Adrenal gland (tissue), 12 donors: Measurements from ENCODE around the gene XPOT. TPM values are rescaled to one million over a fixed set of nuclear protein-coding genes. Genes with fewer than 3 reads are reported as not detected.

Source experiments
- DNase-seq, 7 donors: peaks; one replicate each; pipeline ENCODE4 v3.0.0-alpha.2; 2019 to 2020
- H3K27ac ChIP-seq, 5 donors: fragments of 200-600 bp; sonication (generic) in 4 of 5; 1 replicate in 3 of 5; 2 replicates in 2 of 5; pipeline versions ENCODE4 v1.5.1 to v1.8.0; 2016 to 2020; ENCODE audit warnings: mild to moderate bottlenecking in 1 of 5
- H3K27me3 ChIP-seq: fragments of 200-600 bp; 2 replicates; pipeline ENCODE4 v1.8.0; 2021
- H3K36me3 ChIP-seq, 2 donors: fragments of 200-600 bp; replicated peaks in 1 of 2; 1 replicate in 1 of 2; 2 replicates in 1 of 2; pipeline versions ENCODE4 v1.5.1 to v1.8.0; 2018 to 2022
- H3K4me1 ChIP-seq, 2 donors: fragments of 200-600 bp; replicated peaks in 1 of 2; 1 replicate in 1 of 2; 2 replicates in 1 of 2; pipeline versions ENCODE4 v1.5.1 to v1.8.0; 2018 to 2021
- H3K4me3 ChIP-seq, 4 donors: fragments of 200-600 bp; sonication (generic) in 3 of 4; one replicate each; pipeline ENCODE4 v1.5.1; 2016 to 2018
- H3K9me3 ChIP-seq, 3 donors: fragments of 200-600 bp; sonication (generic) in 1 of 3; replicated peaks in 1 of 3; 1 replicate in 2 of 3; 2 replicates in 1 of 3; pipeline versions ENCODE4 v1.5.1 to v1.8.0; 2016 to 2021
- CTCF ChIP-seq, 6 experiments: fragments of 450-650 bp in 4 of 6; fragments of 200-600 bp in 2 of 6; sonication (generic) in 1 of 6; IDR thresholded peaks; 1 replicate in 5 of 6; 2 replicates in 1 of 6; pipeline versions ENCODE4 v1.5.1 to v1.8.0; 2016 to 2021; ENCODE audit warnings: antibody characterized with exemption in 6 of 6, mild to moderate bottlenecking in 2 of 6, moderate library complexity in 1 of 6
- POLR2A ChIP-seq, 2 donors: fragments of 450-650 bp; IDR thresholded peaks; one replicate each; pipeline ENCODE4 v1.6.1; 2017; ENCODE audit warnings: antibody characterized with exemption in 2 of 2, mild to moderate bottlenecking in 2 of 2, moderate library complexity in 1 of 2
- WGBS, 4 donors: extraction: QIAGEN DNeasy Blood & Tissue Kit in 2 of 4; methylation state at CpG; one replicate each; pipeline versions ENCODE4 v1.1.5 to v1.1.7; 2013 to 2017; 5-methylcytosine and 5-hydroxymethylcytosine counted together
- intact Hi-C, 2 donors: fragments of 100-400 bp; cut with DNase I; formaldehyde crosslinking; loops; one replicate each; pipeline versions ENCODE4 v1.14.1 to v1.15.0; 2022 to 2023
- polyA plus RNA-seq, 3 donors: library from polyadenylated mRNA; stranded (reverse); fragments of 200-250 nt in 2 of 3; fragments of 350-450 nt in 1 of 3; fragmentation: Illumina TruSeq in 1 of 3; extraction: RNeasy Lipid Tissue Mini Kit (QIAGEN cat#74804) in 1 of 3; gene quantifications; one replicate each; pipeline ENCODE4 v1.2.3, GENCODE V29; 2013 to 2014
- total RNA-seq, 9 donors: library from RNA; depleted of rRNA in 4 of 9; stranded (reverse); fragments of >200 nt in 4 of 9; fragments of 120-200 nt in 1 of 9; fragmentation: NEBNext Ultra II Directional in 1 of 9; extraction: Animal tissue kit (Norgen Biotek cat#: 25700) in 1 of 9; gene quantifications; one replicate each; pipeline versions ENCODE4 v1.1.0 to v1.2.4, GENCODE V29; 2013 to 2023
- donor health status: healthy with polysubstance abuse.
- donor health status: Bipolar disorder and iron deficiency.
- donor health status: DM: yes; HTN: yes; CAD: no.
- donor health status: DM: no; HTN: no; CAD: no.
- donor health status: DM: no; HTN: no; CAD: no.
- donor health status: DM: yes; HTN: yes; CAD: no.

Gene XPOT
- total and polyA plus RNA-seq, 12 donors = 12.4 to 59.6 (median 45.2) TPM

- H3K4me1 ChIP-seq = no peaks in the 10 kb centered on the region
- TF ChIP-seq CTCF (IDR thresholded peaks at IDR 0.05) = no peak
- TF ChIP-seq POLR2A (IDR thresholded peaks at IDR 0.05) = no peak
- no peaks in the 10 kb centered on the region for H3K9me3 ChIP-seq
- DNase-seq = no peak
- no peak overlapping the region for H3K4me3 ChIP-seq
- intact Hi-C loops = no loop called here
- WGBS, 4 donors = 84 to 88% (median 86%) methylated on average over 5 of the region's 5 CpGs
- no peaks in the 10 kb centered on the region for H3K27me3 ChIP-seq
- no peak overlapping the region for H3K27ac ChIP-seq
- H3K36me3 ChIP-seq = peaks cover 0 to 90% of the 10 kb centered on the region in 2 donors
Measured at GRCh38 chr12:64494998-64495729, 91.0 kb downstream of the XPOT start.

GRCh38 chr12:64496839-64497400, 92.7 kb downstream of the XPOT start:
- Histone ChIP-seq H3K9me3 (no peaks in the 10 kb centered on the region), H3K27me3 (no peaks in the 10 kb centered on the region), H3K4me3 (no peak overlapping the region), H3K36me3 (peaks cover 0 to 83% of the 10 kb centered on the region in 2 donors), H3K4me1 (no peaks in the 10 kb centered on the region), H3K27ac (no peak overlapping the region)
- TF ChIP-seq CTCF (IDR thresholded peaks at IDR 0.05) = no peak
- TF ChIP-seq POLR2A (IDR thresholded peaks at IDR 0.05) = no peak
- intact Hi-C loops = no loop called here
- no peak for DNase-seq
- 95 to 99% (median 96%) methylated on average over 2 of the region's 2 CpGs for WGBS, 4 donors

GRCh38 chr12:64497484-64497883, 93.3 kb downstream of the XPOT start:
- WGBS, 4 donors = 90 to 96% (median 93%) methylated on average over 1 of the region's 1 CpG
- peaks cover 0 to 80% of the 10 kb centered on the region in 2 donors for H3K36me3 ChIP-seq
- intact Hi-C loops = no loop called here

GRCh38 chr12:64497903-64498302, 93.7 kb downstream of the XPOT start:
- no peak for DNase-seq
- no peaks in the 10 kb centered on the region for H3K9me3 ChIP-seq
- TF ChIP-seq CTCF (IDR thresholded peaks at IDR 0.05) (no peak), POLR2A (IDR thresholded peaks at IDR 0.05) (no peak)
- peaks cover 0 to 80% of the 10 kb centered on the region in 2 donors for H3K36me3 ChIP-seq
- no peak overlapping the region for H3K4me3 ChIP-seq
- no peak overlapping the region for H3K27ac ChIP-seq
- 84 to 96% (median 91%) methylated on average over 1 of the region's 1 CpG for WGBS, 4 donors
- H3K4me1 ChIP-seq = no peaks in the 10 kb centered on the region
- intact Hi-C loops = no loop called here
- H3K27me3 ChIP-seq = no peaks in the 10 kb centered on the region

More at GRCh38 chr12:64497484-64497883, 93.3 kb downstream of the XPOT start:
- no peak overlapping the region for H3K4me3 ChIP-seq
- TF ChIP-seq POLR2A (IDR thresholded peaks at IDR 0.05) (no peak), CTCF (IDR thresholded peaks at IDR 0.05) (no peak)
- no peak overlapping the region for H3K27ac ChIP-seq
- no peaks in the 10 kb centered on the region for H3K27me3 ChIP-seq
- no peaks in the 10 kb centered on the region for H3K4me1 ChIP-seq
- no peaks in the 10 kb centered on the region for H3K9me3 ChIP-seq
- DNase-seq = no peak
